Measurements from ENCODE around the gene UNC13B. TPM values are rescaled to one million over a fixed set of nuclear protein-coding genes. Genes with fewer than 3 reads are reported as not detected.

The UNC13B gene
- total and polyA plus RNA-seq, 2 donors (not counting 1 experiment from before 2014, with no cell fraction given), result 0.19 to 0.25 TPM

DNA sequence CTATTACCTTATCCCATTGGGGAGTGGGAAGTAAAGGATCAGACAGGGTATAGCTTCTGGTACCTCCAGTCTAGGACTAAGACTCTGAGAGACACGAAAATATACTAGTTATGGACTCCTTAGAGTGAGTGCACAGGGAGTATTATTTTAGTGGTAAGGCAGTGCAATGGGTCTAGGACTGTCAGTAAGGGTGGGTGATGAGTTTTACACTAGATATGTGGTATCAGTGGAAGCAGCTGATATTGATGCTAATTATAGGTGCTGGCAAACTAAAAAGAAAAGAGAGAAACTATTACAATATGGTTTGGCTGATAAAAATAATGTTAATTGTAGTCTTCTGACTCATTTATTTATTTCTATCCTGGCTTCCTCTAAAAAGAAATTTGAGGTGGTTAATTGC is 118.6 kb downstream of the UNC13B start:
- Histone ChIP-seq H3K36me3 (replicated peaks in 1 of 2; ENCODE audit: control extremely low read depth in 1 of 2, control insufficient read depth in 1 of 2, extremely low read depth in 1 of 2, insufficient read depth in 2 of 2, low read length in 1 of 2) (no peaks in the 10 kb centered on the region), H3K4me2 (replicated peaks; ENCODE audit: low read depth, low read length, poor library complexity, severe bottlenecking) (no peak overlapping the region), H3K4me3 (ENCODE audit: control extremely low read depth in 1 of 5, extremely low read depth in 1 of 5, insufficient read depth in 1 of 5, low read depth in 2 of 5, low read length in 4 of 5) (no peak overlapping the region), H3K27me3 (replicated peaks in 1 of 4; ENCODE audit: control extremely low read depth in 1 of 4, control insufficient read depth in 3 of 4, insufficient read depth in 4 of 4, low read length in 3 of 4) (no peaks in the 10 kb centered on the region), H3K9me3 (ENCODE audit: control extremely low read depth in 1 of 3, control insufficient read depth in 2 of 3, insufficient read depth in 1 of 3, low read length in 2 of 3) (no peaks in the 10 kb centered on the region), H4K20me1 (ENCODE audit: control insufficient read depth, insufficient read depth, low read length, poor library complexity, severe bottlenecking) (no peaks in the 10 kb centered on the region), H2AFZ (ENCODE audit: insufficient read depth, low read depth, low read length, poor library complexity, severe bottlenecking) (no peak overlapping the region), H3K9ac (ENCODE audit: low read length) (no peak overlapping the region), H3K4me1 (ENCODE audit: control insufficient read depth in 2 of 2, insufficient read depth in 2 of 2, low read length in 2 of 2) (peaks cover 0 to 3% of the 10 kb centered on the region in 2 donors), H3K79me2 (ENCODE audit: control insufficient read depth, insufficient read depth, low read length) (no peaks in the 10 kb centered on the region), H3K27ac (ENCODE audit: low read length in 2 of 2) (no peak overlapping the region)
- intact Hi-C loops (cut with micrococcal nuclease), result no loop called here
- ChIA-PET CTCF (no interaction called here), POLR2A (interaction anchor here (0.6 kb wide), 1 partner anchor 163 kb away, joined by 3 read pairs; no protein-coding TSS in a partner anchor)
- Mint-ChIP-seq H3K27me3 (peaks cover 20% of the 10 kb centered on the region), H3K4me1 (peaks cover 7% of the 10 kb centered on the region), H3K27ac (no peak overlapping the region), H3K4me3 (no peak overlapping the region), H3K9me3 (ENCODE audit: insufficient read depth) (no peaks in the 10 kb centered on the region)
- TF ChIP-seq, protein P1, sequence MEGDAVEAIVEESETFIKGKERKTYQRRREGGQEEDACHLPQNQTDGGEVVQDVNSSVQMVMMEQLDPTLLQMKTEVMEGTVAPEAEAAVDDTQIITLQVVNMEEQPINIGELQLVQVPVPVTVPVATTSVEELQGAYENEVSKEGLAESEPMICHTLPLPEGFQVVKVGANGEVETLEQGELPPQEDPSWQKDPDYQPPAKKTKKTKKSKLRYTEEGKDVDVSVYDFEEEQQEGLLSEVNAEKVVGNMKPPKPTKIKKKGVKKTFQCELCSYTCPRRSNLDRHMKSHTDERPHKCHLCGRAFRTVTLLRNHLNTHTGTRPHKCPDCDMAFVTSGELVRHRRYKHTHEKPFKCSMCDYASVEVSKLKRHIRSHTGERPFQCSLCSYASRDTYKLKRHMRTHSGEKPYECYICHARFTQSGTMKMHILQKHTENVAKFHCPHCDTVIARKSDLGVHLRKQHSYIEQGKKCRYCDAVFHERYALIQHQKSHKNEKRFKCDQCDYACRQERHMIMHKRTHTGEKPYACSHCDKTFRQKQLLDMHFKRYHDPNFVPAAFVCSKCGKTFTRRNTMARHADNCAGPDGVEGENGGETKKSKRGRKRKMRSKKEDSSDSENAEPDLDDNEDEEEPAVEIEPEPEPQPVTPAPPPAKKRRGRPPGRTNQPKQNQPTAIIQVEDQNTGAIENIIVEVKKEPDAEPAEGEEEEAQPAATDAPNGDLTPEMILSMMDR (IDR thresholded peaks at IDR 0.05), result no peak
- TF ChIP-seq EZH2 (IDR thresholded peaks at IDR 0.05; ENCODE audit: borderline replicate concordance, insufficient read depth, low read depth, low read length, poor library complexity, severe bottlenecking), result no peak
- ATAC-seq (ENCODE audit: low read depth) (no peak), DNase-seq (no peak)
- 70% methylated on average over 1 of the region's 1 CpG for WGBS (ENCODE audit: insufficient coverage)

DNA sequence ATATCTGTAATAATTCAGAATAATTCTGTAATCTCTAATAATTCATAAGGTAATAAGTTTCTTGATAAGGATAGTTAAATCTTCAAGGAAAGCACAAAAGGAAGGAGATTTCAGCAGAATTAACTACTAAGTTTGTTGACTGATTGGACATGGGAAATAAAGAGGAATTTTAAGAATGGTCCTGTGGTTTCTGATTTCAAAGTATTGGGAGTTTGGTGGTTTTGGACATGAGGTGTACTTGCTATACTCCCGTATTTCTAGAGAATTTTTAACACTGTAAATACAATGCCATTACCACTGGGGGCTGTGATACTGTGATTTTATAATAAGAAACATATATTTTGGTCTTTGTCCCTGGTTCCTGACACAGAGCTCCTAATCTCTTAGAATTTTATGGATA is 123.9 kb downstream of the UNC13B start:
- Histone ChIP-seq H4K20me1 (ENCODE audit: control insufficient read depth, insufficient read depth, low read length, poor library complexity, severe bottlenecking) (no peaks in the 10 kb centered on the region), H3K4me3 (ENCODE audit: control extremely low read depth in 1 of 5, extremely low read depth in 1 of 5, insufficient read depth in 1 of 5, low read depth in 2 of 5, low read length in 4 of 5) (no peak overlapping the region), H3K4me2 (replicated peaks; ENCODE audit: low read depth, low read length, poor library complexity, severe bottlenecking) (no peak overlapping the region), H3K36me3 (replicated peaks in 1 of 2; ENCODE audit: control extremely low read depth in 1 of 2, control insufficient read depth in 1 of 2, extremely low read depth in 1 of 2, insufficient read depth in 2 of 2, low read length in 1 of 2) (no peaks in the 10 kb centered on the region), H3K4me1 (ENCODE audit: control insufficient read depth in 2 of 2, insufficient read depth in 2 of 2, low read length in 2 of 2) (no peaks in the 10 kb centered on the region), H3K9ac (ENCODE audit: low read length) (no peak overlapping the region), H2AFZ (ENCODE audit: insufficient read depth, low read depth, low read length, poor library complexity, severe bottlenecking) (no peak overlapping the region), H3K9me3 (ENCODE audit: control extremely low read depth in 1 of 3, control insufficient read depth in 2 of 3, insufficient read depth in 1 of 3, low read length in 2 of 3) (no peaks in the 10 kb centered on the region), H3K27me3 (replicated peaks in 1 of 4; ENCODE audit: control extremely low read depth in 1 of 4, control insufficient read depth in 3 of 4, insufficient read depth in 4 of 4, low read length in 3 of 4) (peaks cover 0 to 3% (median 0%) of the 10 kb centered on the region in 4 experiments), H3K27ac (ENCODE audit: low read length in 2 of 2) (no peak overlapping the region), H3K79me2 (ENCODE audit: control insufficient read depth, insufficient read depth, low read length) (no peaks in the 10 kb centered on the region)
- Mint-ChIP-seq H3K27ac (no peak overlapping the region), H3K9me3 (ENCODE audit: insufficient read depth) (peaks cover 3% of the 10 kb centered on the region), H3K27me3 (peaks cover 30% of the 10 kb centered on the region), H3K4me3 (no peak overlapping the region), H3K4me1 (no peaks in the 10 kb centered on the region)
- ChIA-PET CTCF (no interaction called here), POLR2A (no interaction called here)
- no peak for TF ChIP-seq EZH2 (IDR thresholded peaks at IDR 0.05; ENCODE audit: borderline replicate concordance, insufficient read depth, low read depth, low read length, poor library complexity, severe bottlenecking)
- TF ChIP-seq, protein P1 (IDR thresholded peaks at IDR 0.05), result no peak
- no CpG with 5 or more reads among the region's 1 CpG for WGBS (ENCODE audit: insufficient coverage)
- DNase-seq (no peak), ATAC-seq (ENCODE audit: low read depth) (no peak)
- intact Hi-C loops (cut with micrococcal nuclease), result no loop called here

All from B cell (primary cell).